Panc1 (cell line): ENCODE measurements around the gene CYP11A1. TPM values are rescaled to one million over a fixed set of nuclear protein-coding genes. Genes with fewer than 3 reads are reported as not detected.
A peak's percentile ranks its signal among the peaks of the same experiment; 100 is the strongest.

ENCODE experiments used
- ATAC-seq: fragments of 200-7000 bp; cut with Tn5 transposase; 2 replicates; pipeline ENCODE4 v1.9.1; 2020; ENCODE audit warnings: mild to moderate bottlenecking, moderate library complexity
- BruUV-seq: library from RNA; stranded (reverse); fragments of 400-500 nt; replicated peaks from 2 replicates; lab custom pipeline; 2021; lab: Mats Ljungman, UMichigan
- CTCF ChIA-PET: fragments of 300-600 bp; sonication (Branson Sonifier 250); formaldehyde crosslinking; loops from one replicate; lab custom pipeline; 2022; ENCODE audit warnings: antibody characterized with exemption; lab: Charles Lee
- POLR2A ChIA-PET: fragments of 300-600 bp; sonication (Branson Sonifier 250); formaldehyde crosslinking; loops from one replicate; lab custom pipeline; 2022; ENCODE audit warnings: antibody characterized with exemption; lab: Charles Lee
- DNase-seq: peaks from one replicate; pipeline ENCODE4 v3.0.0-alpha.2; 2010; ENCODE audit warnings: low read depth, low spot score
- H3K27ac ChIP-seq: 2 replicates; pipeline ENCODE4 v1.5.1; 2011; ENCODE audit warnings: mild to moderate bottlenecking, low read length, inconsistent platforms
- H3K27me3 ChIP-seq: fragments of 200-500 bp; sonication (Bioruptor generic); 2 replicates; pipeline ENCODE4 v1.6.0; 2014; ENCODE audit warnings: low read length, inconsistent platforms; ENCODE audit not compliant: control insufficient read depth, insufficient read depth
- H3K36me3 ChIP-seq: fragments of 200-500 bp; sonication (Bioruptor generic); 2 replicates; pipeline ENCODE4 v1.5.1; 2014; ENCODE audit warnings: inconsistent platforms, mild to moderate bottlenecking, low read length, moderate library complexity; ENCODE audit not compliant: control insufficient read depth, insufficient read depth
- H3K4me1 ChIP-seq: 2 replicates; pipeline ENCODE4 v1.5.1; 2011; ENCODE audit warnings: inconsistent platforms, mild to moderate bottlenecking, low read length, moderate library complexity; ENCODE audit not compliant: control insufficient read depth, insufficient read depth
- H3K4me3 ChIP-seq, 2 experiments: 2 replicates each; pipeline ENCODE4 v1.5.1; 2011 to 2012; ENCODE audit warnings: low read depth in 2 of 2, low read length in 2 of 2, mild to moderate bottlenecking in 2 of 2, inconsistent platforms in 1 of 2, moderate library complexity in 1 of 2
- H3K9me3 ChIP-seq: fragments of 200-500 bp; sonication (Bioruptor generic); 2 replicates; pipeline ENCODE4 v1.5.1; 2014; ENCODE audit warnings: low read depth, mild to moderate bottlenecking, inconsistent platforms, low read length, moderate library complexity; ENCODE audit not compliant: control insufficient read depth, insufficient read depth
- CTCF ChIP-seq: fragments of 450-650 bp; IDR thresholded peaks from 2 replicates; pipeline ENCODE4 v1.5.1; 2017; ENCODE audit warnings: mild to moderate bottlenecking
- POLR2AphosphoS5 ChIP-seq: IDR thresholded peaks from 2 replicates; pipeline ENCODE4 v1.6.1; 2012; ENCODE audit warnings: mild to moderate bottlenecking, low read depth, low read length, moderate library complexity
- REST ChIP-seq, 2 experiments: IDR thresholded peaks; 2 replicates each; pipeline ENCODE4 v1.6.1; 2011 to 2012; ENCODE audit warnings: low read depth in 2 of 2, control low read depth in 1 of 2, low read length in 1 of 2, mild to moderate bottlenecking in 1 of 2, moderate library complexity in 1 of 2; ENCODE audit not compliant: insufficient read depth in 1 of 2
- SIN3A ChIP-seq: IDR thresholded peaks from 2 replicates; pipeline ENCODE4 v1.6.1; 2012; ENCODE audit warnings: low read depth, mild to moderate bottlenecking, low read length, moderate library complexity, borderline replicate concordance; ENCODE audit not compliant: insufficient read depth
- TCF7L2 ChIP-seq: IDR thresholded peaks from 2 replicates; pipeline ENCODE4 v1.6.1; 2011; ENCODE audit warnings: mild to moderate bottlenecking, low read depth, low read length, inconsistent platforms
- in situ Hi-C: cut with HindIII; loops from 2 replicates; pipeline ENCODE4 v1.10.0; 2016; ENCODE audit warnings: low sequenced_read_pairs, low pct_unique_long_range_greater_than_20kb
- intact Hi-C: fragments of 100-400 bp; cut with micrococcal nuclease; formaldehyde crosslinking; loops from one replicate; pipeline ENCODE4 v1.10.0; 2022; ENCODE audit not compliant: unreplicated experiment
- total RNA-seq: library from RNA; stranded (reverse); gene quantifications from one replicate; pipeline ENCODE4 v1.2.1, GENCODE V29; 2021; ENCODE audit not compliant: unreplicated experiment

Gene CYP11A1
- total RNA-seq, 1 experiment from 2014 or later = 0.57 TPM

GRCh38 chr15:74291101-74292071 lies 76.1 kb downstream of the CYP11A1 start:
- CTCF ChIA-PET = no interaction called here
- BruUV-seq = no TSS peak
- Histone ChIP-seq H3K9me3 (no peaks in the 10 kb centered on the region), H3K4me1 (no peaks in the 10 kb centered on the region), H3K27me3 (peaks cover 5% of the 10 kb centered on the region; the same call in 1 of the 2 replicates), H3K36me3 (no peaks in the 10 kb centered on the region), H3K27ac (no peak overlapping the region), H3K4me3 (no peak overlapping the region)
- ATAC-seq (peak; percentile 72), DNase-seq (no peak)
- intact Hi-C loops = no loop called here
- TF ChIP-seq SIN3A = no peak
- peak; percentile 99 for TF ChIP-seq REST (IDR thresholded peaks at IDR 0.05; ENCODE audit: insufficient read depth in 1 of 2, low read depth in 2 of 2, low read length in 1 of 2)
- in situ Hi-C loops = no loop called here
- POLR2A ChIA-PET = no interaction called here

GRCh38 chr15:74290645-74291044 lies 76.8 kb downstream of the CYP11A1 start:
- TF ChIP-seq TCF7L2 = no peak
- TF ChIP-seq SIN3A = no peak
- Histone ChIP-seq H3K27me3 (peaks cover 5% of the 10 kb centered on the region; the same call in 1 of the 2 replicates), H3K4me3 (no peak overlapping the region), H3K4me1 (no peaks in the 10 kb centered on the region), H3K9me3 (no peaks in the 10 kb centered on the region), H3K27ac (no peak overlapping the region), H3K36me3 (no peaks in the 10 kb centered on the region)
- intact Hi-C loops = no loop called here
- in situ Hi-C loops = no loop called here
- ChIA-PET POLR2A (no interaction called here), CTCF (no interaction called here)
- ATAC-seq (no peak), DNase-seq (no peak)
- no TSS peak for BruUV-seq

- H3K9me3 ChIP-seq = no peaks in the 10 kb centered on the region
- in situ Hi-C loops (no loop called here), intact Hi-C loops (no loop called here)
- H3K27me3 ChIP-seq = peaks cover 5% of the 10 kb centered on the region; the same call in 1 of the 2 replicates
- H3K36me3 ChIP-seq = no peaks in the 10 kb centered on the region
- POLR2A ChIA-PET = no interaction called here
- no peak for ATAC-seq
- no peaks in the 10 kb centered on the region for H3K4me1 ChIP-seq
- H3K4me3 ChIP-seq = no peak overlapping the region
- CTCF ChIA-PET = no interaction called here
- DNase-seq = no peak
- BruUV-seq = no TSS peak
- TF ChIP-seq SIN3A = no peak
- no peak for TF ChIP-seq TCF7L2
- TF ChIP-seq REST (IDR thresholded peaks at IDR 0.05; ENCODE audit: insufficient read depth in 1 of 2, low read depth in 2 of 2, low read length in 1 of 2) = no peak
- no peak for TF ChIP-seq CTCF
- TF ChIP-seq POLR2AphosphoS5 = no peak
- H3K27ac ChIP-seq = no peak overlapping the region
Observed at GRCh38 chr15:74289671-74290070, 77.8 kb downstream of the CYP11A1 start.
